ENCODE data around the gene PXN.

DNA sequence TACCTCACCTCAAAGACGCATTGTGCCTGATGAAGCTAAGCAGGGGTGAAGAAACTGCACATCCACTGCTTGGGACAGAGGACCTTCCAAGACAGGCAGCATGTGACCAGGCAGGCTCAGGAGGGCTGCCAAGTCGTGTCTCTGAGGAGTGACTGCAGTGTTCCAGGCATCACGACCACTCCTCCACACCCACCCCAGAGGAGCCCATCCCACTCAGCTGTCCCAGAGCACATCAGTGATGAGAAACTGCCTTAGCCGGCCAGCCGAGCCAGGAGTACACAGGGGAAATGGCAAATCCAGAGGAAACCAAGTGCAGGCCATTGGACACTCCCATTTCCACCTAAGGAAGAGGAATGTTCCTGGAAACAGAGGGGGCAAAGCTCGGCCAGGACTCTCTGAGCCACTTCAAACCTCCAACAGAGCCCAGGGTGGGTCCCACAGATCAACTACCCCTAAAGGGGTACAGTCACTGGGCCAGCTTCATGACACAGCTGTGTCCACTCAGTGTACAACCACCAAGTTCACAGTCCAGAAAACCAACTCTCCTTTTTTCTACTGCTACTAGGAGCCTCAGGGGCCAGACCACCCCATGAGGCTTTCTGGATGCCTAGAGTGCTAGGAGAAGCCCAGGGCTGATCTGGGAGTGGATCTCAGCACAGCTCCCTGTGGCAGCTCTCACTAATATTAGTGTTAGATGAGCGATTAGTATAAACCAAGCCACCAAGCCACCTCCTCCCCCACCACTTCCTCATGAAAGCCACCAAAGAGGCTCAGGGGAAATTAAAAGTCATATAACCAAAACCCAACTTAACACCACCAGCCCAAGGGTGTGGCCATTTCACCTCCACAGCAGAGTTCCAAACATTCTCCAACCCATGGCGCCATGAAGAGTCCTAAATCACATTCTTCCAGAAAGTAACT, 15.4 kb downstream of the PXN start:
- TF ChIP-seq, protein P1, sequence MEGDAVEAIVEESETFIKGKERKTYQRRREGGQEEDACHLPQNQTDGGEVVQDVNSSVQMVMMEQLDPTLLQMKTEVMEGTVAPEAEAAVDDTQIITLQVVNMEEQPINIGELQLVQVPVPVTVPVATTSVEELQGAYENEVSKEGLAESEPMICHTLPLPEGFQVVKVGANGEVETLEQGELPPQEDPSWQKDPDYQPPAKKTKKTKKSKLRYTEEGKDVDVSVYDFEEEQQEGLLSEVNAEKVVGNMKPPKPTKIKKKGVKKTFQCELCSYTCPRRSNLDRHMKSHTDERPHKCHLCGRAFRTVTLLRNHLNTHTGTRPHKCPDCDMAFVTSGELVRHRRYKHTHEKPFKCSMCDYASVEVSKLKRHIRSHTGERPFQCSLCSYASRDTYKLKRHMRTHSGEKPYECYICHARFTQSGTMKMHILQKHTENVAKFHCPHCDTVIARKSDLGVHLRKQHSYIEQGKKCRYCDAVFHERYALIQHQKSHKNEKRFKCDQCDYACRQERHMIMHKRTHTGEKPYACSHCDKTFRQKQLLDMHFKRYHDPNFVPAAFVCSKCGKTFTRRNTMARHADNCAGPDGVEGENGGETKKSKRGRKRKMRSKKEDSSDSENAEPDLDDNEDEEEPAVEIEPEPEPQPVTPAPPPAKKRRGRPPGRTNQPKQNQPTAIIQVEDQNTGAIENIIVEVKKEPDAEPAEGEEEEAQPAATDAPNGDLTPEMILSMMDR (IDR thresholded peaks at IDR 0.05) = no peak
- TF ChIP-seq POLR2A (IDR thresholded peaks at IDR 0.05) = no peak

Measured in suprapubic skin (tissue), 3 donors.